DOHH2 (cell line): ENCODE measurements around the gene RB1.

Experiments
- EZH2phosphoT487 ChIP-seq: fragments of 200-600 bp; sonication (generic); IDR thresholded peaks from 2 replicates; pipeline ENCODE4 v1.6.1; 2017; ENCODE audit warnings: borderline replicate concordance, mild to moderate bottlenecking, antibody characterized with exemption, low read length, moderate library complexity, mixed read lengths
- TF ChIP-seq, protein P1 (sequence below): fragments of 200-600 bp; sonication (generic); IDR thresholded peaks from one replicate; pipeline ENCODE4 v1.5.1; 2014; ENCODE audit warnings: antibody characterized with exemption, mild to moderate bottlenecking, low read depth, low read length; ENCODE audit not compliant: poor library complexity, severe bottlenecking

DNA sequence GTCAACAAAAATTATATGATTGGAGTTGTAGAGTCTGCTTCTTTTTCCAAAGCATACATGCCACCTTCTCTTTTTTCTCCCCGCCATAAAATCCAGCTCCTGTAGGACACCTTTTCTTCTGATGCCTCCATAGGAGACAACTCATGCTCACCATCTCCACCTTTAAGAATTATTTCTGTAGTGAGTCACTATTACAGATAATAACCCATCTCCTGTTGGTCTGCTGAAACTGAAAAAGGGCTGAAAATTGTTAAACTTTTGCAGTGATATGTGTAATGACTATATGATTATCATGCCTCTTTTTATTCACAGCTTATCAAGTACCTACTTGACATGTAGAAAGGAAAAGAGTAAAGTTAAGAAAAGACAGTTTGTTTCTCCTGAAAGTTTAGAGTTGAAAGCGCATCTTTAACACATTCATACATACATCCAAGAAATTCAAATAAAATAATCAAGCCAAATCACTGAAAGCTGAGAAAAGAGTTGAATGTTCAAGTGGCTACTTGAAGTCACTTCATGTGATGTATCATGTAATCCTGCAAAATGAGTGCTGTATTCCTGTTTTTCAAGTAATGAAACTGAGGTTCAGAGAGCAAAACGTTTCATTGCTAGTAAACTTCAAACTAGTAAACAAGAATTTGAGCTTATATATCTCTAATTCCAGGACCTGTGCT, 144.9 kb downstream of the RB1 start:
- TF ChIP-seq, protein P1, sequence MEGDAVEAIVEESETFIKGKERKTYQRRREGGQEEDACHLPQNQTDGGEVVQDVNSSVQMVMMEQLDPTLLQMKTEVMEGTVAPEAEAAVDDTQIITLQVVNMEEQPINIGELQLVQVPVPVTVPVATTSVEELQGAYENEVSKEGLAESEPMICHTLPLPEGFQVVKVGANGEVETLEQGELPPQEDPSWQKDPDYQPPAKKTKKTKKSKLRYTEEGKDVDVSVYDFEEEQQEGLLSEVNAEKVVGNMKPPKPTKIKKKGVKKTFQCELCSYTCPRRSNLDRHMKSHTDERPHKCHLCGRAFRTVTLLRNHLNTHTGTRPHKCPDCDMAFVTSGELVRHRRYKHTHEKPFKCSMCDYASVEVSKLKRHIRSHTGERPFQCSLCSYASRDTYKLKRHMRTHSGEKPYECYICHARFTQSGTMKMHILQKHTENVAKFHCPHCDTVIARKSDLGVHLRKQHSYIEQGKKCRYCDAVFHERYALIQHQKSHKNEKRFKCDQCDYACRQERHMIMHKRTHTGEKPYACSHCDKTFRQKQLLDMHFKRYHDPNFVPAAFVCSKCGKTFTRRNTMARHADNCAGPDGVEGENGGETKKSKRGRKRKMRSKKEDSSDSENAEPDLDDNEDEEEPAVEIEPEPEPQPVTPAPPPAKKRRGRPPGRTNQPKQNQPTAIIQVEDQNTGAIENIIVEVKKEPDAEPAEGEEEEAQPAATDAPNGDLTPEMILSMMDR = no peak
- TF ChIP-seq EZH2phosphoT487 = no peak
